GM12874 (cell line): Measurements from ENCODE around the gene COX17.

Experiments used
- TF ChIP-seq, protein P1 (sequence below): IDR thresholded peaks from 2 replicates; pipeline ENCODE4 v1.5.1; 2011; ENCODE audit warnings: low read depth, mild to moderate bottlenecking, control low read depth, low read length, moderate library complexity; ENCODE audit not compliant: insufficient read depth

Gene COX17

DNA sequence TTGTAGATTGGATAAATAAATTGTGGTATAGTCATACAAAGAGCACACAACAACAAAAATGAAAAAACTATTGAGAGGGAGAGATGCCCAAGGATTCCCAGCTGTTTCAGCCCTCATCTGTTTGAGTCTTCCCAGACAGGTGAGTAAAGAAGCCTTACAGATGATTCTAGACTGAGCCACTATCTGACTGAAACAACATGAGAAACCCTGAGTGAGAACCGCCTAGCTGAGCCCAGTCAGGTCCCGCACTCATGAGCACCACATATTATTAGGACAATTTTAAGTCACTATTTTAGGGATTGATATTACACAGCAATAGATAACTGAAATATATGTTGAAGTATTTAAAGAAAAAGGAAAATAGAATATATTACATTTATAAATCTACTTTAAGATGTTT lies 35.8 kb downstream of the COX17 start:
- TF ChIP-seq, protein P1, sequence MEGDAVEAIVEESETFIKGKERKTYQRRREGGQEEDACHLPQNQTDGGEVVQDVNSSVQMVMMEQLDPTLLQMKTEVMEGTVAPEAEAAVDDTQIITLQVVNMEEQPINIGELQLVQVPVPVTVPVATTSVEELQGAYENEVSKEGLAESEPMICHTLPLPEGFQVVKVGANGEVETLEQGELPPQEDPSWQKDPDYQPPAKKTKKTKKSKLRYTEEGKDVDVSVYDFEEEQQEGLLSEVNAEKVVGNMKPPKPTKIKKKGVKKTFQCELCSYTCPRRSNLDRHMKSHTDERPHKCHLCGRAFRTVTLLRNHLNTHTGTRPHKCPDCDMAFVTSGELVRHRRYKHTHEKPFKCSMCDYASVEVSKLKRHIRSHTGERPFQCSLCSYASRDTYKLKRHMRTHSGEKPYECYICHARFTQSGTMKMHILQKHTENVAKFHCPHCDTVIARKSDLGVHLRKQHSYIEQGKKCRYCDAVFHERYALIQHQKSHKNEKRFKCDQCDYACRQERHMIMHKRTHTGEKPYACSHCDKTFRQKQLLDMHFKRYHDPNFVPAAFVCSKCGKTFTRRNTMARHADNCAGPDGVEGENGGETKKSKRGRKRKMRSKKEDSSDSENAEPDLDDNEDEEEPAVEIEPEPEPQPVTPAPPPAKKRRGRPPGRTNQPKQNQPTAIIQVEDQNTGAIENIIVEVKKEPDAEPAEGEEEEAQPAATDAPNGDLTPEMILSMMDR, result no peak

- TF ChIP-seq, protein P1, result no peak
Observed at GRCh38 chr3:119639494-119640350, 37.5 kb downstream of the COX17 start.

DNA sequence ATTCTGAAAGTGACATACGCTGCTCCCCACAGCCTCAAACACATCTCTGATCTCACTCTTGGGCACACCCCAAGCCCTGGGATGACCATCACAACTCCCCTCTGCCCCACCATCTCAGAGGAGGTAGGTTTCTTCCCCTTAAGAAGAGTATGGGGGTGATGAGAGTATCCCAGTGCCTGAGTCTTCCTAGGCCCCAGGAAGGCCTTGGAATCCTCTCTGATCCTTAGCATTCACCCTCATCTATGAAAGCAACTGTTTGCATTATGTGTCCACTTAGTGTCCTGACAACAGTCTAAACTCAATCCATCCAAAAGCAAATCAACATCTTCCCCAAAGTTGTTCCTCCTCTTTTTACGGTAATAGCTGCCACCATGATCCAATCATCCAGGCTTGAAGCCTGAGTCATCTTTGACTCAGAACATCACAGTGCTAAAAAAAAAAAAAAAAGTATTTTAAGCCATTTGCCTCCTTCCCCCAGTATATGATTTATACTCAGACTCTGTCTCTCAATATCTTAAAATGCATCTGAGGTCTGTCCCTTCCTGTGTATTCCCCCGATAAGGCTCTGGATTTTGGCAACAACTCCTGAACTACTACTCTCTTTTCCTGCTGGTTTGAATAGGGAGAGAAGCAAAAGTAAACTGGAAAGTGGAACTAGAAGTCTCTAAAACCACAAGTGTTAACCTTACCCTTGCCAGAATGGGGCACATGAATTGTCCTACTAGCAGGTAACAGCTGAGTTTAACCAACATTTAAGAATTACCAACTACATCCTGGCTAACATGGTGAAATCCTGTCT lies 39.3 kb downstream of the COX17 start:
- TF ChIP-seq, protein P1, result no peak

GRCh38 chr3:119636891-119637611 lies 40.2 kb downstream of the COX17 start:
- TF ChIP-seq, protein P1, result no peak

GRCh38 chr3:119636249-119636648 lies 41.0 kb downstream of the COX17 start:
- TF ChIP-seq, protein P1, result no peak

- TF ChIP-seq, protein P1, result no peak
Observed at GRCh38 chr3:119635719-119636118, 41.5 kb downstream of the COX17 start.

- TF ChIP-seq, protein P1, result no peak
Observed at GRCh38 chr3:119632829-119633228, 44.4 kb downstream of the COX17 start.
